B cell (primary cell): ENCODE measurements around the gene AARS2. TPM values are rescaled to one million over a fixed set of nuclear protein-coding genes. Genes with fewer than 3 reads are reported as not detected.

ENCODE experiments used
- ATAC-seq: fragments of 200-7000 bp; cut with Tn5 transposase; one replicate; pipeline ENCODE4 v1.10.0; 2021; ENCODE audit warnings: low read depth, mild to moderate bottlenecking, moderate number of reproducible peaks, moderate library complexity
- CTCF ChIA-PET: fragments of 350-600 bp; sonication (Branson Sonifier 250); formaldehyde crosslinking; loops from one replicate; lab custom pipeline; 2021; ENCODE audit warnings: antibody characterized with exemption, inconsistent platforms; lab: Charles Lee
- POLR2A ChIA-PET: fragments of 350-600 bp; sonication (Branson Sonifier 250); formaldehyde crosslinking; loops from one replicate; lab custom pipeline; 2021; ENCODE audit warnings: antibody characterized with exemption; lab: Charles Lee
- DNase-seq: peaks from one replicate; pipeline ENCODE4 v3.0.0; 2013
- H2AFZ ChIP-seq: 2 replicates; pipeline ENCODE4 v1.6.1; 2012; ENCODE audit warnings: mild to moderate bottlenecking, low read depth, low read length; ENCODE audit not compliant: insufficient read depth, poor library complexity, severe bottlenecking
- H3K27ac ChIP-seq, 2 donors: 1 replicate in 1 of 2; 2 replicates in 1 of 2; pipeline ENCODE4 v1.5.1; 2012 to 2013; ENCODE audit warnings: low read length in 2 of 2, mild to moderate bottlenecking in 2 of 2, moderate library complexity in 1 of 2
- H3K27me3 ChIP-seq, 4 experiments: fragments of 200-600 bp in 1 of 4; sonication (generic) in 1 of 4; replicated peaks in 1 of 4; 1 replicate in 2 of 4; 2 replicates in 2 of 4; pipeline versions ENCODE4 v1.6.1 to v1.7.0; 2013 to 2016; ENCODE audit warnings: low read length in 3 of 4, mild to moderate bottlenecking in 2 of 4, mixed read lengths in 1 of 4, moderate library complexity in 1 of 4; ENCODE audit not compliant: insufficient read depth in 4 of 4, control insufficient read depth in 3 of 4; ENCODE audit errors: control extremely low read depth in 1 of 4
- H3K36me3 ChIP-seq, 2 experiments: replicated peaks in 1 of 2; 1 replicate in 1 of 2; 2 replicates in 1 of 2; pipeline versions ENCODE4 v1.6.1 to v1.7.1; 2013; ENCODE audit warnings: low read length in 1 of 2; ENCODE audit not compliant: insufficient read depth in 2 of 2, control insufficient read depth in 1 of 2; ENCODE audit errors: control extremely low read depth in 1 of 2, extremely low read depth in 1 of 2
- H3K4me1 ChIP-seq, 2 donors: fragments of 200-600 bp in 1 of 2; sonication (generic) in 1 of 2; 1 replicate in 1 of 2; 2 replicates in 1 of 2; pipeline versions ENCODE4 v1.5.1 to v1.6.1; 2013 to 2017; ENCODE audit warnings: low read length in 2 of 2; ENCODE audit not compliant: control insufficient read depth in 2 of 2, insufficient read depth in 2 of 2
- H3K4me2 ChIP-seq: replicated peaks from 2 replicates; pipeline ENCODE3; 2012; ENCODE audit warnings: mild to moderate bottlenecking, low read depth, low read length; ENCODE audit not compliant: poor library complexity, severe bottlenecking
- H3K4me3 ChIP-seq, 5 experiments: fragments of 200-600 bp in 1 of 5; sonication (generic) in 1 of 5; 1 replicate in 3 of 5; 2 replicates in 2 of 5; pipeline versions ENCODE4 v1.5.1 to v1.7.0; 2011 to 2016; ENCODE audit warnings: low read length in 4 of 5, mild to moderate bottlenecking in 4 of 5, low read depth in 2 of 5, control low read depth in 1 of 5, moderate library complexity in 1 of 5; ENCODE audit not compliant: insufficient read depth in 1 of 5; ENCODE audit errors: control extremely low read depth in 1 of 5, extremely low read depth in 1 of 5
- H3K79me2 ChIP-seq: fragments of 200-600 bp; sonication (generic); one replicate; pipeline ENCODE4 v1.6.0; 2016; ENCODE audit warnings: low read length; ENCODE audit not compliant: control insufficient read depth, insufficient read depth
- H3K9ac ChIP-seq: fragments of 200-600 bp; sonication (generic); 2 replicates; pipeline ENCODE4 v1.6.1; 2017; ENCODE audit warnings: mild to moderate bottlenecking, low read length, moderate library complexity
- H3K9me3 ChIP-seq, 3 donors: one replicate each; pipeline versions ENCODE4 v1.6.1 to v1.7.1; 2013; ENCODE audit warnings: low read length in 2 of 3; ENCODE audit not compliant: control insufficient read depth in 2 of 3, insufficient read depth in 1 of 3; ENCODE audit errors: control extremely low read depth in 1 of 3
- H4K20me1 ChIP-seq: 2 replicates; pipeline ENCODE4 v1.6.0; 2012; ENCODE audit warnings: mild to moderate bottlenecking, low read length; ENCODE audit not compliant: insufficient read depth, control insufficient read depth, poor library complexity, severe bottlenecking
- H3K27ac Mint-ChIP-seq: one replicate; pipeline ENCODE4 v1.8.0; 2021; ENCODE audit warnings: mixed read lengths
- H3K27me3 Mint-ChIP-seq: one replicate; pipeline ENCODE4 v1.8.0; 2021; ENCODE audit warnings: mixed read lengths
- H3K4me1 Mint-ChIP-seq: one replicate; pipeline ENCODE4 v1.8.0; 2021; ENCODE audit warnings: mixed read lengths
- H3K4me3 Mint-ChIP-seq: one replicate; pipeline ENCODE4 v1.8.0; 2021; ENCODE audit warnings: mixed read lengths
- H3K9me3 Mint-ChIP-seq: one replicate; pipeline ENCODE4 v1.8.0; 2022; ENCODE audit warnings: mixed read lengths; ENCODE audit not compliant: insufficient read depth
- CTCF ChIP-seq: fragments of 200-600 bp; IDR thresholded peaks from one replicate; pipeline ENCODE4 v1.8.0; 2022; ENCODE audit warnings: antibody characterized with exemption, mild to moderate bottlenecking
- EZH2 ChIP-seq: IDR thresholded peaks from 2 replicates; pipeline ENCODE4 v1.6.1; 2012; ENCODE audit warnings: borderline replicate concordance, low read depth, mild to moderate bottlenecking, moderate library complexity, low read length; ENCODE audit not compliant: insufficient read depth, poor library complexity, severe bottlenecking
- WGBS: methylation state at CpG from one replicate; pipeline ENCODE4 v1.1.5; 2013; ENCODE audit warnings: missing lambda C conversion rate; ENCODE audit not compliant: insufficient coverage; 5-methylcytosine and 5-hydroxymethylcytosine counted together
- intact Hi-C: fragments of 100-400 bp; cut with micrococcal nuclease; formaldehyde crosslinking; loops from one replicate; pipeline ENCODE4 v1.10.0; 2022
- polyA plus RNA-seq: library from polyadenylated mRNA; depleted of rRNA; stranded (reverse); fragments of >200 nt; gene quantifications from 2 replicates; pipeline ENCODE4 v1.2.3, GENCODE V29; 2012
- total RNA-seq, 2 donors: library from RNA; stranded (reverse); fragments of 120-200 nt in 1 of 2; gene quantifications; 1 replicate in 1 of 2; 2 replicates in 1 of 2; pipeline versions ENCODE4 v1.2.3 to v1.2.4, GENCODE V29; 2013 to 2022

Gene AARS2
- total and polyA plus RNA-seq, 2 donors (not counting 1 experiment from before 2014, with no cell fraction given) = 11.3 to 21.3 TPM

DNA sequence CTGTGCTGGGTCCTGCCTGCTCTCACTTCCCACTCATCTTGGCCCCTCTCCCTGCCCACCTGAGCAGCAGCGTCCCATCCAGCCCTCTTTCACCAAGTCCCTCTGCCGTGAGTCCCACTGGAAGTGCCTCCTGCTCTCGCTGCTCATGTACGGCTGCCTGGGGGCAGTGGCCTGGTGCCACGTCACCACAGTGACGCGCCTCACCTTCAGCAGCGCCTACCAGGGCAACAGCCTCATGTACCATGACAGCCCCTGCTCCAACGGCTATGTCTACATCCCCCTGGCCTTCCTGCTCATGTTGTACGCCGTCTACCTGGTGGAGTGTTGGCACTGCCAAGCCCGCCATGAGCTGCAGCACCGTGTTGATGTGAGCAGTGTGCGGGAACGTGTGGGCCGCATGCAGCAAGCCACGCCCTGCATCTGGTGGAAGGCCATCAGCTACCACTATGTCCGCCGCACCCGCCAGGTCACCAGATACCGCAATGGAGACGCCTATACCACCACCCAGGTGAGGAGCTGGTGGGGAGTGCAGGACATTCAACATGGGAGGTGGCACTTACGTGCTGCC lies 40.1 kb downstream of the AARS2 start:
- no peak overlapping the region for H2AFZ ChIP-seq
- no peak overlapping the region for H3K27ac ChIP-seq
- DNase-seq (no peak), ATAC-seq (no peak)
- Mint-ChIP-seq H3K4me3 (peak overlapping the region; percentile 13), H3K27ac (no peak overlapping the region), H3K9me3 (no peaks in the 10 kb centered on the region), H3K27me3 (peaks cover 55% of the 10 kb centered on the region), H3K4me1 (peaks cover 20% of the 10 kb centered on the region)
- intact Hi-C loops = no loop called here
- H3K27me3 ChIP-seq = peaks cover 0 to 76% (median 40%) of the 10 kb centered on the region in 4 experiments
- ChIA-PET POLR2A (no interaction called here), CTCF (no interaction called here)
- TF ChIP-seq EZH2 (no peak), CTCF (no peak)
- peaks cover 0 to 7% (median 0%) of the 10 kb centered on the region in 3 donors for H3K9me3 ChIP-seq
- no peaks in the 10 kb centered on the region for H3K36me3 ChIP-seq
- no peak overlapping the region for H3K4me2 ChIP-seq
- no peaks in the 10 kb centered on the region for H4K20me1 ChIP-seq
- no peak overlapping the region for H3K9ac ChIP-seq
- WGBS = 91% methylated on average over 16 of the region's 23 CpGs
- peaks cover 17 to 21% of the 10 kb centered on the region in 2 donors for H3K4me1 ChIP-seq
- no peak overlapping the region for H3K4me3 ChIP-seq
- no peaks in the 10 kb centered on the region for H3K79me2 ChIP-seq

DNA sequence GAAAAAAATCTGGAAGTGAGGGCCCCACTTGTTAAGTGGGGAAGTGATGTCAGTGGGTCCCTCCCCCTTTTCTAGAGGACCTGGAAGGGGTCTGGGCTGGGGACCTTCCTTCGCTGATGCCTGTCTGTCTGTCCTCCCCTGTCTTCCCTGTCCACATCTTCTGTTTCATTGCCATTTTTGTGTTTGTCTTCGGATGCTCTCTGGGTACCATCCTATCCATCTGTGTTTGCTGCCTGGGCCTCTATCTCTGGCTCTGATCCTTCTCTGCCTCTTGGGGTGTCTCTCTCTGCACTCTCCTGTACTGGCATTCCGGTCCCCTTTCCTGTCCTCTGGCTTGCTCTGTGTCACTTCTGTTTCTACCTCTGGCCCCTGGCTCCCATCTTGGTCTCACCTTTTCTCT lies 40.6 kb downstream of the AARS2 start:
- CTCF ChIA-PET = interaction anchor here (0.5 to 1.2 kb wide), 2 partner anchors 16 to 32 kb away, joined by 4 to 5 read pairs; no protein-coding TSS in a partner anchor
- H3K27ac ChIP-seq = no peak overlapping the region

More for the DNA sequence above, 40.6 kb downstream of the AARS2 start:
- no peak for DNase-seq
- Histone ChIP-seq H3K27me3 (peaks cover 0 to 71% (median 38%) of the 10 kb centered on the region in 4 experiments), H3K9me3 (peaks cover 0 to 7% (median 0%) of the 10 kb centered on the region in 3 donors), H3K36me3 (no peaks in the 10 kb centered on the region), H3K9ac (no peak overlapping the region), H4K20me1 (no peaks in the 10 kb centered on the region), H3K4me2 (no peak overlapping the region), H3K4me1 (peaks cover 17 to 21% of the 10 kb centered on the region in 2 donors), H3K4me3 (no peak overlapping the region), H2AFZ (no peak overlapping the region), H3K79me2 (no peaks in the 10 kb centered on the region)
- H3K4me1 Mint-ChIP-seq = peaks cover 24% of the 10 kb centered on the region
- no peak overlapping the region for H3K27ac Mint-ChIP-seq
- intact Hi-C loops = no loop called here
- H3K9me3 Mint-ChIP-seq = no peaks in the 10 kb centered on the region
- no peak overlapping the region for H3K4me3 Mint-ChIP-seq
- 78% methylated on average over 2 of the region's 3 CpGs for WGBS
- POLR2A ChIA-PET = no interaction called here
- H3K27me3 Mint-ChIP-seq = peaks cover 50% of the 10 kb centered on the region
- no peak for ATAC-seq
- TF ChIP-seq CTCF (no peak), EZH2 (no peak)
